NCI-H460 (cell line): Measurements from ENCODE around the gene TIA1. TPM values are rescaled to one million over a fixed set of nuclear protein-coding genes. Genes with fewer than 3 reads are reported as not detected.
"Not testable (repeated sequence)": the region's sequence is repeated elsewhere in the genome, so short reads cannot be mapped to it uniquely, and the experiment has no call there.

Experiments used
- DNase-seq: peaks from one replicate; pipeline ENCODE4 v3.0.0-alpha.2; 2016; ENCODE audit warnings: low read depth; ENCODE audit errors: extremely low read depth
- polyA plus RNA-seq: library from polyadenylated mRNA; depleted of rRNA; stranded (reverse); fragments of >200 nt; gene quantifications from 2 replicates; pipeline ENCODE4 v1.2.3, GENCODE V29; 2014; cell fraction: nucleus; rRNA removed
- total RNA-seq: library from RNA; depleted of rRNA; stranded (reverse); fragments of >200 nt; shearing (Covaris generic); gene quantifications from 2 replicates; pipeline ENCODE4 v1.2.3, GENCODE V29; 2014; rRNA removed

TIA1 gene, protein sequence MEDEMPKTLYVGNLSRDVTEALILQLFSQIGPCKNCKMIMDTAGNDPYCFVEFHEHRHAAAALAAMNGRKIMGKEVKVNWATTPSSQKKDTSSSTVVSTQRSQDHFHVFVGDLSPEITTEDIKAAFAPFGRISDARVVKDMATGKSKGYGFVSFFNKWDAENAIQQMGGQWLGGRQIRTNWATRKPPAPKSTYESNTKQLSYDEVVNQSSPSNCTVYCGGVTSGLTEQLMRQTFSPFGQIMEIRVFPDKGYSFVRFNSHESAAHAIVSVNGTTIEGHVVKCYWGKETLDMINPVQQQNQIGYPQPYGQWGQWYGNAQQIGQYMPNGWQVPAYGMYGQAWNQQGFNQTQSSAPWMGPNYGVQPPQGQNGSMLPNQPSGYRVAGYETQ
- total RNA-seq = 53.1 and 66.8 TPM in 2 replicates
- polyA plus RNA-seq = 164 and 266 TPM in 2 replicates

DNA sequence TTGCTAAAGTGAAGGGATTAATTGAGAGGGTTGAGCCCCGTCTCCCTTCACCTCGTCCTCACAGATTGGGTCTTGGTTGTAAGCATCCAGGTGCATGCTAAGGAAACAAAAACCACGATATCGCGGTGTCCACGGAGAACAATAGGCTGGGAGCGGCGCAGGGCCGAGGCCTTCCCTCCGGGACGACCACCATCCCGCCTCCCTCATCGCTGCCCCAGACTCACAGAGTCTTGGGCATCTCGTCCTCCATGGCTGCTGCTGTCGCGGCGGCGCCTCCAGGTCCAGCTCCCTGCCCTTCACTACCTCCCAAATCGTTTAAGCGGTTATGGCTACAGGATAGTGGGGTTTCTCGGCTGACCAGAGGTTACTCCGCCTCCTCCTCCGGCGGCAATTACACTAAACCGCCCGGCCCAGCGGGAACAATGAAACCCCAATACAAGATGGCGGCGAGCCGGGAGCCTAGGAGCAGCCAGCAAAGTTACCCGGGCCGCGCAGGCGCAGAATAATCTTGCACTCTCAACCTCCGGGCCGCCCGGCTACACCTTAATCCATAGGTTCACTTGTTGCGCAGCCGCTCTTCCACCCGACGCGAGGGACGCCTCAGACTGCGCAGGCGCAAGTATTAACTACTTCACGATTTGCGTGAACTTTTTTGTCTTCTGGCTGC is at the start of gene TIA1:
Gene TIA1, minus strand, starts transcription at position 448 of the 667 bp plus-strand sequence. Its CDS starts 198 bp downstream, at position 250.
- DNase-seq = peak; percentile 99

DNA sequence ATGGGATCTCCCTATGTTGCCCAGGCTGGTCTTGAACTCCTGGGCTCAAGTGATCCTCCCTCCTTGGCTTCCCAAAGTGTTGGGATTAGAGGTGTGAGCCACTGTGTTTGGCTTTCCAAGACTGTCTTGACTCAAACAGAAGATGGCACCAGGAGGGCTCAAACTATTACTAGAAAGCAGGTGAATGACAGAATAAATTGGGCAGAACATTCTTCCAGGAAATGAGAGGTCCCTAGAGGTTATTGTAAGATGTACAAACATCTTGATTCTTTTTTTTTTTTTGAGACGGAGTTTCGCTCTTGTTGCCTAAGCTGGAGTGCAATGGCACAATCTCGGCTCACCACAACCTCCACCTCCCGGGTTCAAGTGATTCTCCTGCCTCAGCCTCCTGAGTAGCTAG is 49.4 kb upstream of the TIA1 start:
- not testable (repeated sequence) for DNase-seq

DNA sequence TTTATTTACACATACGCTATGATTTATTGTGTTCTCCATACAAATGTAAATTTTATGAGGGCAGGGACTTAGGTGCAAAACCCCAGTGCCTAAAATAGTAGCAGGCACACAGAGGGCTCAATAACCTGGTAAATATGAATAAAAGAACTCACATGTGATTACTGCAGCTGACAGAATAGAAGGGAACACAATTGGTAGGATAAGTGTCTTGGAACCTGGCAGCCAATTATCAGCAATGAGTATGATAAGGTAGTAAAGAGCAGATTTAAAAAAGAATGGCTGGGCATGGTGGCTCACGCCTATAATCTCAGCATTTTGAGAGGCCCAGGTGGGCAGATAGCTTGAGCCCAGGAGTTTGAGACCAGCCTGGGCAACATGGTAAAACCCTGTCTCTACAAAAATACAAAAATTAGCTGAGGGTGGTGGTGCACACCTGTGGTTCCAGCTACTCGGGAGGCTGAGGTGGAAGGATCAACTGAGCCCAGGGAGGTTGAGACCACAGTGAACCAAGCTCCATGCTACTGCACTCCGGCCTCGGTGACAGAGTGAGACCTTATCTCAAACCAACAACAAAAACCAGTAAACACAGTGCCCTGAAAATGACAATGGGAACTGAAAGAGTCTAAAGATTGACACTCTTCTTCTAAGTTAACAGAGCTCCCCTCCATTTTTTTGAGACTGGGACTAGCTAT is 35.2 kb upstream of the TIA1 start:
- DNase-seq = no peak

DNA sequence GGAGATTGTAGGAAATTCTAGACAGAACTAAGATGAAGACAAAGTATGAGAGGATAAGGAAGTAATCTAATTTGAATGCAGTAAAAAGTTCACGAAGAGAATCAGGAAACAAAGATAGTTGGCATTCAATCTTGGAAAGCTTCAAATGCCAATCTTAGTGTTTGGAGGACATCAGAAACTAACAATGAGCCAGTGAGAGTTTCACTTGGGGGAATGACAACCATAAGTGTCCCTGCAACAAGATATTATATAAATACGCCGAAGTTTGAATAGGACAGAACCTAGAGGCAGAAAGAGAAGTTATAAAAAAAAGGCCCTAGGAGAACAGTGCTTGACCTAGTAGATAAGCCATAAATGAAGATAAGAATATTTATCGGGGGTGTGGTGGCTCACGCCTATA is 34.0 kb upstream of the TIA1 start:
- DNase-seq = no peak

DNA sequence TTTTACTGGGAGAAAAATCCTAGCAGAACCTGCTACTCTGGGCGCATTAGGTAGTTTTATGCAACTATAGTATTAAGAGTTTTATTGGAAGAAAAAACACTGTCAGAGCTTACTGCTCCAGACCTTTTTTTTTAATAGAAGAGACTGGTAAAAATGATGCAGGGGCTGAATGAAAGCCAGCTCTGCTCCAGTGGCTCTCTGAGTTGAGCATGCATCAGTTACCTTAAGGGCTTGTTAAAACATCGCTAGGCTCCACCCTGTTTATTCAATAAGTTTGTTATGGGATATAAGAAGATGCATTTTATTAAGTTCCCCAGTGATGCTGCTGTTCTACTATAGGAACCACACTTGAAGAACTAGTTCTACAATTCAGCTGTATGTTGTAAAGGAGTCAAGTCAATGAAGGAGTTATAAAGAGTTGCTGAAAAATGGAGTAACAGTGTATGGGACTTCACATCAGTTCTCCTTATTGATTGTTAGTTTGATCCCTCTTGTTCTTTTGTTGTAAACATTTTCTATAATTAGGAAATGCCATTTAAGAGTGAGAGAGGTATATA is 31.9 kb upstream of the TIA1 start:
- DNase-seq = no peak

DNA sequence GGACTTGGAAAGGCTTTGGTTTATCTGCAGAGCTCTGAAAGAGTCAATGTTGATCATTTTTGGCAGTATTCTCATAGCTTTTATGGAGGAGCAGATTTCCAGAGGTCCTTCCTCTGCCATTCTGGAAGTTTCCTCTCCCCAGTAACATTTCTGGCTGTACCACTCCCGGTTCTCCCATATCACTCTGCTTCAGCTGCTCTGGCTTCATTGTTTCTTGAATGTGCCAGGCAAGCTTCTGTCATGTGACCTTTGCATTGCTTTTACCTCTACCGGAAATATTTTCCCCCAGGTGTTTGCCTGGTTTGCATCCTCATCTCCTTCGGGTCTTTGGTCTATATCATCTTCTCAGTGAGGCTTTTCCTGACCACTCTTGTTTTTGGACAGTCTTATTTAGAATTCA is 21.9 kb upstream of the TIA1 start:
- DNase-seq = no peak

DNA sequence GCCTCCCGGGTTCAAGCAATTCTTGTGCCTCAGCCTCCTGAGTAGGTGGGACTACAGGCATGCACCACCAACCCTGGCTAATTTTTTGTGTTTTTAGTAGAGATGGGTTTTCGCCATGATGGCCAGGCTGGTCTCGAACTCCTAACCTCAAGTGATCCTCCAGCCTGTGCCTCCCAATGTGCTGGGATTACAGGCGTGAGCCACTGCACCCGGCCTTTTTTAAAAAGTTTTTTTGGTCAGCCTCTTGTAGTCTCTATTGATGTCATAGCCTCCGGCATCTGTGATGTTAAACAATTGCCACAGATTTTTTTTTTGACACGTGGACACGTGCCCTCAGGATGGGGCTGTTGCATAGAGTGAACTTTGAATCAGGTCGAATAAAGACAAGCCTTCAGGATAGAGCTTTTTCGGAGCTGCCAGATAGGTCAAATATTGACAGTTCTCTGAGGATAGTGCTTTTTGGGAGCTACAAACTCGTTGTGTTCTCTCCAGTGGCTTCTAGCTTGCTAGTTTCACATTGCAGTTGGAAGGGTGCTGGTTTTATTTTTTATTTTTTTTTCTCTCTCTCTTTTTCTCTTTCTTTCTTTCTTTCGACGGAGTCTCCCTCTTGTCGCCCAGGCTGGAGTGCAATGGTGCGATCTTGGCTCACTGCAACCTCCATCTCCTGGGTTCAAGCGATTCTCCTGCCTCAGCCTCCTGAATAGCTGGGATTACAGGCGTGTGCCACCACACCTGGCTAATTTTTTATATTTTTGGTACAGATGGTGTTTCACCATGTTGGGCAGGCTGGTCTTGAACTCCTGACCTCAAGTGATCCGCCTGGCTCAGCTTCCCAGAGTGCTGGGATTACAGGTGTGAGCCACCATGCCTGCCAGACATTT is 21.2 kb upstream of the TIA1 start:
- DNase-seq = not testable (repeated sequence)

DNA sequence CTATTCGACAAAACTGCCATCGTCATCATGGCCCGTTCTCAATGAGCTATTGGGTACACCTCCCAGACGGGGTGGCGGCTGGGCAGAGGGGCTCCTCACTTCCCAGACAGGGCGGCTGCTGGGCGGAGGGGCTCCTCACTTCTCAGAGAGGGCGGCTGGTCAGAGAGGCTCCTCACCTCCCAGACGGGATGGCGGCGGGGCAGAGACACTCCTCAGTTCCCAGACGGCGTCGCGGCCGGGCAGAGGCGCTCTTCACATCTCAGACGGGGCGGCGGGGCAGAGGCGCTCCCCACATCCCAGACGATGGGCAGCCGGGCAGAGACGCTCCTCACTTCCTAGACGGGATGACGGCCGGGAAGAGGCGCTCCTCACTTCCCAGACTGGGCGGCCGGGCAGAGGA is 18.5 kb upstream of the TIA1 start:
- not testable (repeated sequence) for DNase-seq

DNA sequence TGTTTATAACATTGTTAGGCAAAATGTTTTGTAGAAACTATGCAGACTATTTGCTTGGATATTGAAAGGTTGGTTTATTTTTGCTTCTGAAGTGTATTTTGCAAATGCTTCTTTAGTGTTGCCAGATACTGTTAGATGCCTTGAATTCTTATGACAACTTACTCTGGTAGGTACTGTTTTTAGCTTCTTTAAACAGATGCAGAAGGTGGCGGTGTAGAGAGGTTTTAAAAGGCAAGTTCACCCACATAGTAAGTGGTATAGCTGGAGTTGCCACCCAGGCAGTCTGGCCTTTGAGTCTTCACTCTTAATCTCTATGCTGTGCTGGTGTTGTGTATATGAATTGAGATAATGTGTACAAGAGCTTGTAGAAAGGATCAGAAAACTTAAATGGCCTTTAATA is 13.1 kb upstream of the TIA1 start:
- DNase-seq = no peak

DNA sequence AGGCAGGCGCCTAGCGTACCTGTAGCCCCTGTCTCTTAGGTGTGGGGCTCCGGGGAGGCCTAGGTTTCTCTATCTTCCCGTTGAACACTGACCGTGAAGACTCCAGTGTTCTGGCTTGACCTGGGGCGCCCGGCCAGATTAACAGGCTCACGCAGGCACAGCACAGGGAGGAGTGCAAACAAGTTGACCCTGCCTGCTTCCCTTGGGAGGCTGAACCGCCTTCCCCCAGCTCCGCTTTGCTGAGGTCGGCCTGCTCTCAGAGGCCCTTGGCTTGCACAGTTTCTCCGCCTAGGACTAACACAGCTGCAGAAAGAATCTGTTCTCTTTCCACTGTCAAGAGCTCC is 10.1 kb upstream of the TIA1 start:
- no peak for DNase-seq

DNA sequence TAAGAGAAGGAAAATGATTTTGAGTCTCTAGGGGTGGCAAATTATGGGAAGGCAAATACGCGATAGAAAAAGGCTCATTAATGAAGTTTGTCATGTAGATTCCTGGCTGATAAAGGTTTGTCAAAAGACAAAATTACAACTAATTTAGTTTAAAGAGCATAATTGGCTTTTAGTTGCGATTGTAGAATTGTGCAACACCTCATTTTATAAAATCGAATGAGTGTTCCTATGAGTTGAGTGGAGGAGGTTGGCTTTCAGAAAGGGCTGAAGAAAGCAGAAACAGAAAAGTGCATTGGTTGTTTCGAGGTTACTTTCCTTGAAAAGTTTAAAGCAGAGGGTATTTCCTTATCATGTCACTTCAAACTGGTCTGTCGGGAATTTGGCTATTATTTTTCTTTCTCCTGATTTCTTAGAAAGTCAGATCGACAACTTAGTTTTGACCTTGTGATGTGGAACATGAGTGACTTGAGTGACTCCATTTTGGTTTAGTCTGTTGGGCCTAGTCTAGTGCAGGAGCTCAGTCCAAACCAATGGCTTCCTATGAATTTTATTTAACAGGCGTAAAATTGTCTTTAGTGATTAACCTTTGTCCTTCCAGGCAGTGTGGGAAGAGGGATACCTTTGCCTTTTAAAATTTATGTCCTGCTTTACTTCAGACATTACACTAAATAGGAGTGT is 7.3 kb upstream of the TIA1 start:
- no peak for DNase-seq

DNA sequence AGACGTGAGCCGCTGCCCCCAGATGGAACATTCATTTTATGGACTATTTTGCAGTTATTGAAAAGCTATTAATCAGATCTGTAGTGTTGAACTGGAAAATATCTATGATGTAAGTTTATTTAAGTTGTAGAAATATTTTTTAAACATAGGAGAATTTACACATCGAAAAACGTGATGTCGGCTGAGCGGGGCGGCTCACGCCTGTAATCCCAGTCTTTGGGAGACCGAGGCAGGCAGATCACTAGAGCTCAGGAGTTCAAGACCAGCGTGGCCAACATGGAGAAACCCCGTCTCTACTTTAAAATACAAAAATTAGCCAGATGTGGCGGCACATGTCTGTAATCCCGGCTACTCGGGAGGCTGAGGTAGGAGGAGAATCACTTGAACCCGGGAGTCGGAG is 2.0 kb upstream of the TIA1 start:
- DNase-seq = no peak

DNA sequence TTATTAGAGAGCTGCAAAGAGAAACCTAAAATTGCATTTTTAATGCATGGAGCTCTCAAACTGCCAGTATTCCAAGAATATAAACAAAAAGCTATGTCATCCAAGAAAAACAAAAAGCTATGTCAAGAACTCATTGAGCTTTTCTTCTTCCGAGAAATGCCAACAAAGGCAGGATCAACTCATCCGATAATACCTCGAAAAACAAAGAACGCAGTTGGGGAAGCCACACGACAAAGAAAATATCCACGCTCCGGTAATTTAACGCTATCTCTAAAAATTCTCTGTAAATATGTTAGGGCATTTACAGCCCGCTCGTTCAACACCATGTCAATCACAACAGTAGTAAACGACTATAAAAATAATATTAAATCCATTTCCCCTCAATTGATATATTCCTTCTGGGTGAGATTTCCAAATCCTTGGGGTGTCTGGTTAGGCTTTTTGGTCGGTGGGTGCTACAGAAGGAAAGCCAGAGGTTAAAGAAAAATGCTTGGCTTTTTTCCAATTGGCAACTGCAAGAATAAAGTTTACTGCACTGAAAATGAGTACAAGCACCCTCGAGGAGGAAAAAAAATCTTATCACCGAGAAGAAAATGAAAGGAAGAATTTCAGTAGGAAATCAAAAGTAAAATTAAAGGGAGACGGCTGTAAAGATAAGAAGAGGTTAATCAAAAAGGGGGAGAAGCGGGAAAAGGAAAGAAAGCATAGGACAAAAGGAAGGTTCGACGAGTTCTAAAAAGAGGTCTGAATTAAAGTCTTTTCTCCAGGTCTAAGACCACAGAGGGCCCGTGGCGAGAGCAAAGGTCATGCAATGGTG is 856 bp downstream of the TIA1 start:
- DNase-seq = no peak

DNA sequence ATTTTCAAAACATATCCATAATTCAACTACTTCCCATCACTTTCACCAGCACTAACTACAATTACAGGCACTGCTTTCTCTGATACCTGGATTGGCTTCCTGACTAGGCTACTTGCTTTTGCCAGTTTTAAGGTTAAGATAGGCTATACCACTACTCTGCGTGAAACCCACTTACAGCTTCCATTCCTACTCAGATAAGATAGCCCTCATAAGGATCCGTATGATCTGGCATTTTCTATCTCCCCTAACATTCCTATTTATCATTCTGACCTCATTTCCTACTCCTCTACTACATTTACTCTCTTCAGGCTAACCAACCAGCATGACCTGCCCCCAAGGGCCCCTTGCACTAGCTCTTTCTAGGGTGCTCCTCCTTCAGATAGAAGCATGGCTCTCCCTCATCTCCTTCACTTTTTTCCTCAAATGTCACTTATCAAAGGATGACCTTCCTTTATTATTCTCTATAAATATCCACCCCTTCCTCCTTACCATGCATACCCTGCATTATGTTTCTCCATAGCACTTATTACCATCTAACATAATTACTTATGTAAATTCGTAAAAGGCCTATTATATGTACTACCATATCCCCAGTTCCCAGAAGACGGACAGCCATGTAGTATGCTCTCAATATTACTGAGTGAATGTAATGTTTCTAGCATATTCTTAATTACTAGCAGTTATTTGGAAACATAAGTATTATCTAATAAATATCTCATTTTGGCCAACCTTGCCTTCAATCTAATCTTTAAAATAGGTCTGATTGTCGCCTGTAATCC is 4.4 kb downstream of the TIA1 start:
- DNase-seq = no peak

DNA sequence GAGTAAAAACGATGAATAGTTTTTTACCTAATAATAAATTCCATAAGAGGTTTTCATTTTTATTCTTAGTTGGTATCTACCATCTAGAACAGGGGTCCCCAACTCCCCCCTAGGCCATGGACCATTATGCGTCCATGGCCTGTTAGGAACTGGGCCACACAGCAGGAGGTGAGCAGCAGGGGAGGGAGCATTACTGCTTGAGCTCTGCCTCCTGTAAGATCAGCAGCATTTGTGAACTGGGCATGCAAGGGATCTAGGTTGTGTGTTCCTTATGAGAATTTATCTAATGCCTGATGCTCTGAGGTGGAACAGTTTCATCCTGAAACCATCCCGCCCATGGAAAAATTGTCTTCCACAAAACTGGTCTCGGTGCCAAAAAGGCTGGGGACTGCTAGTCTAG is 5.9 kb downstream of the TIA1 start:
- no peak for DNase-seq

DNA sequence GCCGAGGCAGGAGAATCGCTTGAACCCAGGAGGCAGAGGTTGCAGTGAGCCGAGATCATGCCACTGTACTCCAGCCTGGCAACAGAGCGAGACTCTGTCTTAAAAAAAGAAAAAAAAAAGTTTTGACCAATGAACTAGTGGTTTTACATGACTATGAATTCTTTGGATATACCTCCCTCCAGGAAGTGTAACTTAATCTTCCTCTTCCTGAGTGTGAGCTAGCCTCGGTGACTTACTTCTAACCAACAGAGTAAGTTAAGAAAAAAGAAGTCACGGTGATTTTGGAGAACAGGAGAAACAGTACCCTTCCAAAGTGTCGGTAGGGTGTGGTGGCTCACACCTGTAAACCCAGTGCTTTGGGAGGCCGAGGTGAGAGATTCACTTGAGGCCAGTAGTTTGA is 7.1 kb downstream of the TIA1 start:
- DNase-seq = no peak

DNA sequence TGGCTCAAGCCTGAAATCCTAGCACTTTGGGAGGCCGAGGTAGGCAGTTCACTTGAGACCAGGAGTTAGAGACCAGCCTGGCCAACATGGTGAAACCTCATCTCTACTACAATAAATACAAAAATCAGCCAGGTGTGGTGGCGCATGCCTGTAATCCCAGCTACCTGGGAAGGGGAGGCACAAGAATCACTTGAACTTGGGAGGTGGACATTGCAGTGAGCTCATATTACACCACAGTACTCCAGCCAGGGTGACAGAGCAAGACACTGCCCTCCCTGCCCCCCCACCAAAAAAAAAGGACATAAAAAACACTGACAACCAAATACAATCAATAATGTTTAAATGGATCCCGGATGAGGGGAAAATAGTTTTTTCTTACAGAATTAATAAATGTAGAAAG is 7.8 kb downstream of the TIA1 start:
- DNase-seq = no peak

DNA sequence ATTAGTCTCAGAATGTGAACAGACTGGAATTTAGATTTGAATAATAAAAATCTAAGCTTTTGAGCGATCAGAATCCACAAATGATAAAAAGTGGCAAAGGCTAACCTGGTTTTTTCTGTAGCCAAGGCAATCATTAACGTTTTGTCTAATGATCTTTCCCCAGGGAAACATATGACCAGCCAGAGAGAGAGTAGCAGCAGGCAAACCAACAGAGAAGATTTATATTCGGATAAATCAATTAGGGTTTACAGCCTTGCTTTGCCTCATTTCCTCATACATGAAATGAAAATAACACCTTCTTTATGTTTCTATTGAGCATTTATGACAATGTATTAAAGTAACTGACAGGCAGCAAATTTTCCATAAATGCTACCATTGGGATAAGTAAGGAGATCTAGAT is 14.5 kb downstream of the TIA1 start:
- no peak for DNase-seq
